Measurements from ENCODE around the gene ZBTB20.

DNA sequence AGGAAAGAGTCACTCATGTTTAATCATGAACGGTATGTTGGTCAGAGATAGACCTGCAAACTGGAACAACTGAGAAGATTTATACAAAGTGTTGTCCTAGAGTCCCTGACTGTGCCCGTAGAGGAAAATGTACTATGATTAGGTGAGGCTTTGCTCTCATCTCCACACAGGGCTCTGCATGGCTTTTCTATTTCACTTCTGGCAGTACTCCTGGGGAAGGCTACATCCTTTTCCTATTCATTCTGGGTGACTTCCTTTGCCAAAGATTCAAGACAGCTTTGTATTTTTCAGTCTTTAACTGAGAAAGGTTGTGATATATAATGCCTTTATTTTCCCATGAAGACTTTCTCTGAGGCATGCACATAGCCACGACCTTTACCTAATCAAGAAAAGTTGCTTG lies 414.7 kb downstream of the ZBTB20 start:
- TF ChIP-seq POLR2A (IDR thresholded peaks at IDR 0.05; ENCODE audit: low read depth, low read length) = no peak
- TF ChIP-seq, protein P1, sequence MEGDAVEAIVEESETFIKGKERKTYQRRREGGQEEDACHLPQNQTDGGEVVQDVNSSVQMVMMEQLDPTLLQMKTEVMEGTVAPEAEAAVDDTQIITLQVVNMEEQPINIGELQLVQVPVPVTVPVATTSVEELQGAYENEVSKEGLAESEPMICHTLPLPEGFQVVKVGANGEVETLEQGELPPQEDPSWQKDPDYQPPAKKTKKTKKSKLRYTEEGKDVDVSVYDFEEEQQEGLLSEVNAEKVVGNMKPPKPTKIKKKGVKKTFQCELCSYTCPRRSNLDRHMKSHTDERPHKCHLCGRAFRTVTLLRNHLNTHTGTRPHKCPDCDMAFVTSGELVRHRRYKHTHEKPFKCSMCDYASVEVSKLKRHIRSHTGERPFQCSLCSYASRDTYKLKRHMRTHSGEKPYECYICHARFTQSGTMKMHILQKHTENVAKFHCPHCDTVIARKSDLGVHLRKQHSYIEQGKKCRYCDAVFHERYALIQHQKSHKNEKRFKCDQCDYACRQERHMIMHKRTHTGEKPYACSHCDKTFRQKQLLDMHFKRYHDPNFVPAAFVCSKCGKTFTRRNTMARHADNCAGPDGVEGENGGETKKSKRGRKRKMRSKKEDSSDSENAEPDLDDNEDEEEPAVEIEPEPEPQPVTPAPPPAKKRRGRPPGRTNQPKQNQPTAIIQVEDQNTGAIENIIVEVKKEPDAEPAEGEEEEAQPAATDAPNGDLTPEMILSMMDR (conservative IDR thresholded peaks at IDR 0.05; ENCODE audit: low read depth, low read length) = no peak
- no peak for TF ChIP-seq FOS (IDR thresholded peaks at IDR 0.05; ENCODE audit: low read depth, low read length)
- TF ChIP-seq RAD21 (IDR thresholded peaks at IDR 0.05; ENCODE audit: low read length) = no peak
- TF ChIP-seq SMC3 (IDR thresholded peaks at IDR 0.05; ENCODE audit: low read depth, low read length) = no peak
- no peak for TF ChIP-seq CEBPB (IDR thresholded peaks at IDR 0.05; ENCODE audit: low read depth, low read length)
- TF ChIP-seq RFX5 (IDR thresholded peaks at IDR 0.05; ENCODE audit: low read depth, low read length) = no peak
- TF ChIP-seq MAFK (IDR thresholded peaks at IDR 0.05; ENCODE audit: low read depth, low read length) = no peak
- no peak for TF ChIP-seq MXI1 (IDR thresholded peaks at IDR 0.05; ENCODE audit: borderline replicate concordance, low read depth, low read length)
- no peak for TF ChIP-seq NFE2L2 (IDR thresholded peaks at IDR 0.05; ENCODE audit: low read depth, low read length)

All from IMR-90 (cell line).